Smooth muscle cell (in vitro differentiated cells): ENCODE measurements around the gene CISD1. TPM values are rescaled to one million over a fixed set of nuclear protein-coding genes. Genes with fewer than 3 reads are reported as not detected.

ENCODE experiments used
- DNase-seq: peaks from one replicate; lab custom pipeline; 2025; ENCODE audit not compliant: unreplicated experiment; lab: John Stamatoyannopoulos, UW
- H2AFZ ChIP-seq: fragments of 200-600 bp; sonication (generic); 2 replicates; pipeline ENCODE4 v1.6.0; 2016; ENCODE audit warnings: antibody characterized with exemption, low read depth, mild to moderate bottlenecking
- H3F3A ChIP-seq: fragments of 200-600 bp; sonication (generic); 2 replicates; pipeline ENCODE4 v1.6.0; 2017; ENCODE audit warnings: antibody characterized with exemption, low read depth
- H3K27ac ChIP-seq: fragments of 200-600 bp; sonication (generic); 2 replicates; pipeline ENCODE4 v1.5.1; 2016; ENCODE audit warnings: low read depth, mild to moderate bottlenecking
- H3K27me3 ChIP-seq: fragments of 200-600 bp; sonication (generic); 2 replicates; pipeline ENCODE4 v1.6.1; 2016; ENCODE audit warnings: low read depth, mild to moderate bottlenecking
- H3K36me3 ChIP-seq: fragments of 200-600 bp; sonication (generic); 2 replicates; pipeline ENCODE4 v1.5.1; 2016; ENCODE audit warnings: low read depth
- H3K4me1 ChIP-seq: fragments of 200-600 bp; sonication (generic); 2 replicates; pipeline ENCODE4 v1.5.1; 2016; ENCODE audit warnings: low read depth
- H3K4me2 ChIP-seq: fragments of 200-600 bp; sonication (generic); 2 replicates; pipeline ENCODE4 v1.6.0; 2016; ENCODE audit warnings: mild to moderate bottlenecking
- H3K4me3 ChIP-seq: fragments of 200-600 bp; sonication (generic); 2 replicates; pipeline ENCODE4 v1.5.1; 2016; ENCODE audit warnings: mild to moderate bottlenecking
- H3K79me2 ChIP-seq: fragments of 200-600 bp; sonication (generic); 2 replicates; pipeline ENCODE4 v1.6.0; 2016; ENCODE audit warnings: low read depth, mild to moderate bottlenecking
- H3K9ac ChIP-seq: fragments of 200-600 bp; sonication (generic); 2 replicates; pipeline ENCODE4 v1.6.0; 2016; ENCODE audit warnings: low read depth
- H3K9me3 ChIP-seq: fragments of 200-600 bp; sonication (generic); replicated peaks from 2 replicates; pipeline ENCODE4 v1.5.1; 2016; ENCODE audit warnings: low read depth
- H4K20me1 ChIP-seq: fragments of 200-600 bp; sonication (generic); 2 replicates; pipeline ENCODE4 v1.6.0; 2016; ENCODE audit warnings: low read depth
- CTCF ChIP-seq: fragments of 200-600 bp; sonication (generic); IDR thresholded peaks from 2 replicates; pipeline ENCODE4 v1.5.1; 2017; ENCODE audit warnings: borderline replicate concordance, mild to moderate bottlenecking, antibody characterized with exemption; ENCODE audit not compliant: insufficient read depth, poor library complexity, severe bottlenecking
- WGBS: methylation state at CpG from one replicate; pipeline ENCODE4 v1.1.7; 2016; ENCODE audit warnings: low lambda C conversion rate; 5-methylcytosine and 5-hydroxymethylcytosine counted together
- polyA plus RNA-seq: library from polyadenylated mRNA; unstranded; fragments of >200 nt; fragmentation: Nextera tagmentation; extraction: Ambion mirVana; gene quantifications from 2 replicates; pipeline ENCODE4 v1.2.1, GENCODE V29; 2016
- total RNA-seq: library from RNA; depleted of rRNA; stranded (reverse); fragments of >200 nt; gene quantifications from 2 replicates; pipeline ENCODE4 v1.2.3, GENCODE V29; 2014

Gene CISD1
- total and polyA plus RNA-seq, 2 experiments from 2014 or later: 14.2 to 37.4 TPM

- Histone ChIP-seq H3K4me2 (no peak overlapping the region), H3K9ac (no peak overlapping the region), H4K20me1 (peaks cover 7% of the 10 kb centered on the region), H2AFZ (no peak overlapping the region), H3F3A (no peaks in the 10 kb centered on the region), H3K4me3 (no peak overlapping the region), H3K9me3 (peaks cover 8% of the 10 kb centered on the region), H3K27ac (no peak overlapping the region), H3K36me3 (no peaks in the 10 kb centered on the region), H3K4me1 (peaks cover 10% of the 10 kb centered on the region), H3K79me2 (peaks cover 71% of the 10 kb centered on the region), H3K27me3 (no peaks in the 10 kb centered on the region)
- no peak for TF ChIP-seq CTCF
- DNase-seq: no peak
These were observed 8.6 kb upstream of the CISD1 start for GRCh38 chr10:58260334-58260733.

GRCh38 chr10:58262766-58263165 is 6.2 kb upstream of the CISD1 start:
- TF ChIP-seq CTCF: no peak
- no peaks in the 10 kb centered on the region for H3K27me3 ChIP-seq
- H4K20me1 ChIP-seq: peaks cover 7% of the 10 kb centered on the region
- no peak overlapping the region for H2AFZ ChIP-seq
- no peaks in the 10 kb centered on the region for H3F3A ChIP-seq
- H3K9me3 ChIP-seq: no peaks in the 10 kb centered on the region
- no peak overlapping the region for H3K4me2 ChIP-seq
- no peak overlapping the region for H3K4me3 ChIP-seq
- no peak overlapping the region for H3K9ac ChIP-seq
- peaks cover 68% of the 10 kb centered on the region for H3K79me2 ChIP-seq
- H3K4me1 ChIP-seq: peaks cover 16% of the 10 kb centered on the region
- DNase-seq: no peak
- no peak overlapping the region for H3K27ac ChIP-seq
- H3K36me3 ChIP-seq: no peaks in the 10 kb centered on the region

- Histone ChIP-seq H3K4me3 (peak overlapping the region; percentile 87), H3K79me2 (peaks cover 58% of the 10 kb centered on the region), H4K20me1 (peaks cover 7% of the 10 kb centered on the region), H3K9me3 (no peaks in the 10 kb centered on the region), H3F3A (peaks cover 6% of the 10 kb centered on the region), H3K36me3 (no peaks in the 10 kb centered on the region), H2AFZ (peak overlapping the region; percentile 86), H3K9ac (peak overlapping the region; percentile 91), H3K4me2 (peak overlapping the region; percentile 99), H3K27me3 (no peaks in the 10 kb centered on the region), H3K27ac (peak overlapping the region; percentile 96), H3K4me1 (peaks cover 17% of the 10 kb centered on the region)
- WGBS: 34% methylated on average over 5 of the region's 5 CpGs
- DNase-seq: no peak
- no peak for TF ChIP-seq CTCF
These were observed 4.2 kb upstream of the CISD1 start for GRCh38 chr10:58264780-58265179.

GRCh38 chr10:58265249-58265648 is 3.7 kb upstream of the CISD1 start:
- H3F3A ChIP-seq: peaks cover 6% of the 10 kb centered on the region
- peaks cover 22% of the 10 kb centered on the region for H3K4me1 ChIP-seq
- no peaks in the 10 kb centered on the region for H3K27me3 ChIP-seq
- no peak for DNase-seq
- no peaks in the 10 kb centered on the region for H3K9me3 ChIP-seq
- peaks cover 7% of the 10 kb centered on the region for H4K20me1 ChIP-seq
- H3K4me3 ChIP-seq: peak overlapping the region; percentile 87
- peak overlapping the region; percentile 86 for H2AFZ ChIP-seq
- H3K4me2 ChIP-seq: peak overlapping the region; percentile 99
- no peaks in the 10 kb centered on the region for H3K36me3 ChIP-seq
- no peak for TF ChIP-seq CTCF
- H3K9ac ChIP-seq: peak overlapping the region; percentile 91
- H3K27ac ChIP-seq: peak overlapping the region; percentile 96
- peaks cover 56% of the 10 kb centered on the region for H3K79me2 ChIP-seq
- 32% methylated on average over 1 of the region's 1 CpG for WGBS
